DOHH2 (cell line): ENCODE data around the gene NET1.

ENCODE experiments used
- CTCF ChIP-seq: fragments of 200-600 bp; sonication (generic); IDR thresholded peaks from one replicate; pipeline ENCODE4 v1.5.1; 2014; ENCODE audit warnings: antibody characterized with exemption, mild to moderate bottlenecking, low read depth, low read length; ENCODE audit not compliant: poor library complexity, severe bottlenecking
- EZH2phosphoT487 ChIP-seq: fragments of 200-600 bp; sonication (generic); IDR thresholded peaks from 2 replicates; pipeline ENCODE4 v1.6.1; 2017; ENCODE audit warnings: borderline replicate concordance, mild to moderate bottlenecking, antibody characterized with exemption, low read length, moderate library complexity, mixed read lengths

GRCh38 chr10:5400468-5401240 is 11.7 kb upstream of the NET1 start:
- no peak for TF ChIP-seq CTCF
- no peak for TF ChIP-seq EZH2phosphoT487
